ENCODE data around the gene IL1RAPL1.

- TF ChIP-seq, protein P1, sequence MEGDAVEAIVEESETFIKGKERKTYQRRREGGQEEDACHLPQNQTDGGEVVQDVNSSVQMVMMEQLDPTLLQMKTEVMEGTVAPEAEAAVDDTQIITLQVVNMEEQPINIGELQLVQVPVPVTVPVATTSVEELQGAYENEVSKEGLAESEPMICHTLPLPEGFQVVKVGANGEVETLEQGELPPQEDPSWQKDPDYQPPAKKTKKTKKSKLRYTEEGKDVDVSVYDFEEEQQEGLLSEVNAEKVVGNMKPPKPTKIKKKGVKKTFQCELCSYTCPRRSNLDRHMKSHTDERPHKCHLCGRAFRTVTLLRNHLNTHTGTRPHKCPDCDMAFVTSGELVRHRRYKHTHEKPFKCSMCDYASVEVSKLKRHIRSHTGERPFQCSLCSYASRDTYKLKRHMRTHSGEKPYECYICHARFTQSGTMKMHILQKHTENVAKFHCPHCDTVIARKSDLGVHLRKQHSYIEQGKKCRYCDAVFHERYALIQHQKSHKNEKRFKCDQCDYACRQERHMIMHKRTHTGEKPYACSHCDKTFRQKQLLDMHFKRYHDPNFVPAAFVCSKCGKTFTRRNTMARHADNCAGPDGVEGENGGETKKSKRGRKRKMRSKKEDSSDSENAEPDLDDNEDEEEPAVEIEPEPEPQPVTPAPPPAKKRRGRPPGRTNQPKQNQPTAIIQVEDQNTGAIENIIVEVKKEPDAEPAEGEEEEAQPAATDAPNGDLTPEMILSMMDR (IDR thresholded peaks at IDR 0.05): no peak
- TF ChIP-seq JUNB (IDR thresholded peaks at IDR 0.05) (no peak), RARB (CRISPR knock-in tag; IDR thresholded peaks at IDR 0.05) (no peak), EP300 (IDR thresholded peaks at IDR 0.05) (no peak), POLR2A (IDR thresholded peaks at IDR 0.05; ENCODE audit: low read length) (no peak), RFX5 (IDR thresholded peaks at IDR 0.05) (no peak), CHD2 (IDR thresholded peaks at IDR 0.05; ENCODE audit: low read length, partially characterized antibody) (no peak), MYC (IDR thresholded peaks at IDR 0.05; ENCODE audit: borderline replicate concordance, low read length) (no peak), RCOR1 (IDR thresholded peaks at IDR 0.05; ENCODE audit: low read depth, low read length) (no peak), MAX (IDR thresholded peaks at IDR 0.05) (no peak), JUN (IDR thresholded peaks at IDR 0.05) (no peak), PBX3 (IDR thresholded peaks at IDR 0.05) (no peak)
Observed at GRCh38 chrX:29902004-29902403, 1314.8 kb downstream of the IL1RAPL1 start.
